HG02759 (cell line): ENCODE measurements around the gene TTLL11.

Experiments
- ATAC-seq: cut with Tn5 transposase; IDR thresholded peaks from one replicate; pipeline ENCODE4 v1.9.1; 2021; ENCODE audit warnings: mild to moderate bottlenecking, moderate library complexity; ENCODE audit not compliant: unreplicated experiment

TTLL11 gene

DNA sequence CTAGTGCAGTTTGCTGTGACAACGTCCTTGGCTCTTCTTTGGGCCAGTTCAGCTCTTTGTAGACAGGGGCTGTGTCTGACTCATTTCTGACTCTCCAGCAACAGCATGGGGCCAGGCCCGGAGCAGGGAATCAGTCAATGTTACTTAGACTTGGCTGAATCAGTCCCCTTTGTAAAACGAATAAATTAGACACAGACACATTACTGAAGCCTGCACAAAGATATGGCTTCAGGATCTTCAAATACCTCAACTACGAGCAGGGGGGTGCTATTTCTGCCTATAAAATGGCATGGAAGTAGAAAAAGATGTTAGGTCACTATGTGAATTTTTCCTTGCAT, 204.7 kb downstream of the TTLL11 start:
- no peak for ATAC-seq

DNA sequence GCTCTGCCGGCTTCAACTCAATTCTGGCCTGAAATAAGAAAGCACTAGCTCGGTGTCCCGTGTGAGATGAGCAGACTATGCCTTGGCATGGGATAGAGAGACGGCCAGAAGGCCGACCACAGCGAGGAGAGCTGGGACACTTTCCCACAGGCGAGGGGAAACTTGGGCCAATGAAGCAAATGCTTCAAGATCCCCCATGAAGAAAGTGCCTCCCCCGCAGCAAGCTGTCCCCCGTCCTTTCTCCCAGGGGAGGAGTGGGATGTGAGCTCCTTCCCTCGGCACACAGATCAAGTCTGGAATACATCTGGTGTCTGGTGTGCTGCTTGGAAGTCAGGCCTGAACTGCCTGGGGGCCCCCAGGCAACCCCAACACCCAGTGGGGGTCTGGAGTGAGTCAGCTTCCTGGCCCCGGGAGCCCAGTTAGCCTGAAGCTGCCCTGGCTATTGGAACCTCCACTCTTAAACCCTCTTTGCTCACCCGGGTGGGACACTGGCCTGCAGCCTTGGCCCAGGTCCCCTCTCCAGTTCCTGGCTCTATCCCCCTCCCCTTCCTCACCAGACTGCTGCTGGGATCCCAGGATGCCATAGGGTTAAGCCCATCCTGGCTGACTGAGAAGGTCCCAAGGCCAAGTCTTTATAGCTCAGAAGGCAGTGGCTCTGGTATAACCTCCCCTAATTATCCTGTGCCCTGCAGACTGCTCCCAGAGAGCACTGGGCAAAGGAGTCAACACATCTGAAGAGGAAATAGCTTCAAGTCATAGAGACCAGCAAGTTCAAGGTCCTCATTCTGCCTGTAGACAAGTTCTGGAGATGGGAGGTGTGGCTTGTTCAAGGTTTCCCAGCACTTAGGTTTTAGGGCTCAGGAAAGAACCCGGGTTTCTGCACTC, 205.3 kb downstream of the TTLL11 start:
- no peak for ATAC-seq

DNA sequence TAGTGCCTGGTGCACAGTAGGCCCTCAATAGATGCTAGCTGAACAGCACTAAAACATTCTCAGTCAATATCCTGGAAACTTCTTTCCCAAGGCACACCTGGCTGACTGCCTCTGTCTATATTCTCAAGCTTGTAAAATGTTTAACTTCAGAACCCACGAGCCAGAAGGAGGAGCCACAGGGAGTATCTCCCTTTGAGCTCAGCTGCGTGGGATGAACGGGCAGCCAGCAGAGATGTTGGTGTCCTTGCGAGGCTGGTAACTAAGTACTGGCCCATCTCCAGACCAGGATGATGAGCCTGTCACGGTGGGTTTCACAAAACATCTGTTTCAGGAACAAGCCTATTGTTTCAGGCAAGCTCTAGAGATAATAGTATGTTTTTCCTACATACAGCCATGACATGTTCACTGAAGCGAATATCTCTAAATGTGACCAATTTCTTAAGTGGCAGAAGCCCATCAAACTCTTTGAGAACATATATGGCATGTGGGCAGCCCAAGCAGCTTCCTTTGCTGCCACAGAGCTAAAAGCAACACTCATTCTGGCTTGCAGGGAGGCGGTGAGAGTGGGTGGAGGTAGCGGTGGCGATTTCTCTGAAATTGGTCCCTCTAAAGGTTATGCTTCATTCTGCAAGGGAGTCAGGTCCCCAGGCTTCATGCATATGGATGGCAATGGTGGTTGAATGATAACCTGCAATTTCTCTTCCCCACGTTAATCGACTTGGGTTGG, 206.2 kb downstream of the TTLL11 start:
- ATAC-seq = no peak

DNA sequence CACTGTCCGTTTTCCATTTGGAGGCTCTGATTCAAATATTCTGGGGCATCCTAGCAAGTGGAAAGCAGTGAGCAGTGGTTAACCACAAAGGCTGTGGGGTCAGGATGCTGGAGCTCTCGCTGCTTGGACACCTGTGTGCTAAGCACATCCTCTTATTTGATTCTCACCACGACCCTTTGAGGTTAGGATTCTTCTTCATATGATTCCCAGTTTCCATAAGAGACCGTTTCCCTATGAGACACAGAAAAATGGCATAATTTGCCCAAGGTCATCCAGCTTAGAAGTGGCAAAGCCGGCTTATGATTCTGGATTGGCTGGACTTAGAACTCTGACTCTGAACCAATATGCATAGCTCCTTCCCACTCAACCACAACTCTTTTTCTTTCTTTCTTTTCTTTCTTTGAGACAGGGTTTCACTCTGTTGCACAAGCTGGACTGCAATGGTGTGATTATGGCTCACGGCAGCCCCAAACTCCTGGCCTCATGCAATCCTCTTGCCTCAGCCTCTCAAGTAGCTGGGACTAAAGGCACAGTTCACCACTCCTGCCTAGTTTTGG, 207.7 kb downstream of the TTLL11 start:
- no peak for ATAC-seq

DNA sequence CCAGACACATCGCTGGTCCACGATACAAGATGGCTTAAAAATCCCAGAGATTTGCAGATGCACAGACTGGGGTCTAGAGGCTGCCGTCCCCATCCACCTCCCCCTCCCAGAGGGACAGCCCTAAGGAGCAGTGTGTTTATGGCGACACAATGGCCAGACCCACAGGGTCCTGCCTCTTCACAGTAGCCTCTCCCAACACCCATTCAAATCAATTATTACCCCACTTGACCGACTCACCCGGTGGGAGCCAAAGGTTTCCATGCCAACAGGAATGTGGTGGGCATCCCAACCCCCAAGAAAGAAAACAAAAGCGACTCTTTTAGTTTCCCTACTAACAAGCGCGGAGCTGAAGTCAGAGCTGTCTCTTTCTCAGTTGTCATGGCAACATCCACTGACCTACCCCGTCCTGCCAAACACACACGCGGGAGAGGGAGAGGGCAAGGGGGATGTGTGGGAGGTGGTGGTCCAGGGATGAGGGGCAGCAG, 209.0 kb downstream of the TTLL11 start:
- no peak for ATAC-seq

DNA sequence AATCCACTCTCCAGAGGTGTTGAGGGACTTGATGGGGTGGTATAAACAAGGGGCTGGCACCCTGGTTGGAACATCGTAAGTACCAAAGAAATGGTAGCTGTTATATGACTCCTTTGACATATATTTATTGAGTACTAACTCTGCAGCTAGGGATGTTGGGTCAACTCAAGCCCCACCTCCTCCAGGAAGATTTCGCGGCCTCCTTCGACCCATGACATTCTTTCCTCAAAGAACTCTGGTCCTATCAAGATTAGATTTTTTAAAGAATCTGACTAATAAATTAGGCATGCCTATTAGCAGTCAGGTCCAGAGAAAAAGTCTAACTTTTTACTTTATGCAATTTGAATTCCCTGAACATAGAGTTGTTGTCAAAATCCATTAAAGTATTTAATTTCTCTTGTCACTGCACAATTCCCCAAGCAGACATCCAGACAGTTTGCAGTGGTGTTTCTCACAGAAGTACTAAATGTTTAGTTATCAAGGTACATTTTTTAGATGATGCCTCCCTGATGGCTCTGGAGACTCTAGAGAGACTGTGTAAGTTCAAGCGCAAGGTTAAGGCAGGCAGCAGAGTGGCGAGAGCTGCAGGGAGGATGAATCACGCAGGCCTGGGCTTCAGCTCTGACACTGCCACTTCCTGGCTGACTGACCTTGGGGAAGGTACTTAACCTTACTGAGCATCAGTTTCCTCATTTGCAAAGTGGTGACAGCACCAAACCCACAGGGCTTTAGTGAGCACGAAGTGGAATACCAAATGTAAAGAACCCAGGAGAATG, 209.6 kb downstream of the TTLL11 start:
- no peak for ATAC-seq

DNA sequence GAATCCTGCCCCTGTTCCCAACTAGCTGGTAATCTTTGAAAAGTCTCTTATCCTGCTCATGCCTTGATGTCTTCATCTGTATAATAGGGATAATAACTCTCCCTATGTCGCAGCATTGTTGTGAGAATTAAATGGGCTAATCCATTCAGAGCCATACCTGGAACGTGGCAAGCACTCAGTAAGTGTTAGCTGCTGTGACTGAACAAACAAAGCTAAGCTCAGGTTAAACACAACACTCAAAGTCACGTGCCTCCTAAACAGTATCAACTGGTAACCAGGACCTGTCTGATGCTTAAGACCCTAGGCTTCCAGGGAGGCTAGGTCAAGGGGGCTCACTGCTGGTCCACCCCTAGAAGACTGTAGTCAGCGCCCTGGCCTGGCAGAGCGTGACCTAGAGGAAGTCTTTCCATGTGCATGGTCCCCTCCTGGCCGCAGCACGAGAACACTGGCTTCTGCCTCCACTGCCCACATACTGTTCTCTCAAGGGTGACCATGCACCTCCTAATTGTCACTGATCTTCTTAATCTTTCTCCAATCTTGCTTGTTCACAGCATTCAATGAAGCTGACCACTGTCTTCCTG, 211.1 kb downstream of the TTLL11 start:
- ATAC-seq = no peak

DNA sequence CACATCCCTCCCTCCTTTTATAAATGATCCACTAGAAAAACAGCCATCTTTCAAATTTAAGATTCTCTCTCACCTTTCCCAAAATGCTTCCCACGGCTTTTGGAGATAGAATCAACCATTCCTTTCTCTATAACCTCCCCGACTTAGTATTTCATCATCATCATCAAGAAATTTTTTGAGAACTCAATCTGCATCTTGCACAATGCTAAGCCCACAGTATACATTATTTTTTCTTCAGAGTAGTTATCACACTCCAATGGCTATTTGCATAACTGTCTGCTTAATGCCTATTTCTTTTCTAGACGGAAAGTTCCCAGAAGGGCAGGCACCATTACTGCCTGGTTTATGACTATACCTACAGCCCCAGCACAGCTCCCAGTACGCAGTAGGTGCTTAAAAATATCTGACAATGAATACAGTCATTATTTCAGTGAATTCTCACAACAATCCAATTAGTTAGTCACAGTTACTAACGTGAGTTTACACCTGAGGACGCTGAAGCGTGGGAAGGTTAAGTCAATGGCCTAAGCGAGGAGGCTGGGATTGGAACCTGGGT, 212.7 kb downstream of the TTLL11 start:
- no peak for ATAC-seq

DNA sequence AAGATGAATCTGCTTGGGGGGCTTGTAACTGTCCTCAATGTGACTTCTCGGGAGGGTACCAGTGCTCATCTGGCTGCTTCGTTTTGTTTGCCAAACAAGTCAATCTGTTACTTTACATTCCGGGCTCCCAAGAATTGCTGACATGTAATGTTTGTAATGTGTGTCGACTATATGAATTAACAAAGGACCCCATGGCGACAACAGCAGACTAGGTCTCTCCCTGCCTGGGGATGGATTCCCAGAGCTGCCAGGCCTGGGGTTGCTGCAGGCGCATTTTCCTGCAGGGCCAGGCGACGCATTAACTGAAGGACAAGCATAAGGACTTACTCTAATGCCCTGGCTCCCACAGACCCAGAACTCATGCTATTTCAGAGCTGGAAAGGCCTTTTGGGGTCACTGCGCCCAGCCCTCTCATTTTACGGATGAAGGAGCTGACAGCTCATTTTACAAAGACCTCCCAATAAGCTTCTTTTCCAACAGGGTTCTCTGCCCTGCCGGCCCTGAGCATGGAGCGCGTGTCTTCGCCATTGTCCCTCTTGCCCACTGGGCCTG, 214.8 kb downstream of the TTLL11 start:
- ATAC-seq = no peak

DNA sequence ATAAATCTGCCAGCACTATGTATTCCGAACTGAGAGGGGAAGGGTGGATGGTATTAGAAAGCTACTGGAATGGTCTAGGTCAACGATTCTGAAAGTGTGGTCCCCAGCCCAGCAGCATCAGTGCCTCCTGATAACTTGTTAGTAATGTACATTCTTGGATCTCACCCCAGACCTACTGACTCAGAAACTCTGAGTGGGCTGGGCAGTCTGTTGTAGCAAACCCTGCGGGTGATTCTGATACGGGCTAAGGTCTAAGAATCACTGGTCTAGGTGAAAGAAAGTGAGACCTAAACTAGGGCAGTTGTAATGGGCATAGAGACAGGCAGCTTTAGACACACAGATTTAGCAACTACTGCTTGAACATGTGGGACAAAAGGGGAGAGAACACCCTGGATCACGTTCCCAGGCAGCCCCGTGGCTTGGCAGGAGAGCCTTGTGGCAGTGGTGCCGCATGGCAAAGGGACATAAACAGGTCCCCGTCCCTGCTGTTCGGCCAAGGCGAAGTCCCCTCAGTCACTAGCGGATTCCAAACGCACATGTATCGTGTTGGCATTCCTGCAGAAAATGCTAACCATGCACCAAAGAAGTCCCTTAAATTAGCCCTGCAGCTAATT, 216.3 kb downstream of the TTLL11 start:
- no peak for ATAC-seq

DNA sequence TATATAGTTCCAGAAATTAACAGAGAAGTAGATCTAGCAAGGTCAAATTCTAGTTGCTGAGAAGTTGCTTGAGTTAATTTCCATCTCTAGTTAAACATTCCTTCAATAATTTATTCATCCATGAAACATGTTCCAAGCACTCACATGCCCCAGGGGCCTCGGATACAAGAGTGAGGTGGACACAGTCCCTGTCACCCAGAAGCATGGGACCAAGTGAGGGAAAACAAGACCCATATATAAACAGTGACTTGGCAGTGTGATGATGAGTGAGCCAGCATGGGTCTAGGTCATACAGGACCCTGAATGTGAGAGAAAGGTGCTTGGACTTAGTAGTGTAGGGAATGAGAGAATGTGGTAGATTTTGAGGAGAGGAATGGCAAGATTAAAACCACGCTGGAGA, 216.9 kb downstream of the TTLL11 start:
- ATAC-seq = no peak

DNA sequence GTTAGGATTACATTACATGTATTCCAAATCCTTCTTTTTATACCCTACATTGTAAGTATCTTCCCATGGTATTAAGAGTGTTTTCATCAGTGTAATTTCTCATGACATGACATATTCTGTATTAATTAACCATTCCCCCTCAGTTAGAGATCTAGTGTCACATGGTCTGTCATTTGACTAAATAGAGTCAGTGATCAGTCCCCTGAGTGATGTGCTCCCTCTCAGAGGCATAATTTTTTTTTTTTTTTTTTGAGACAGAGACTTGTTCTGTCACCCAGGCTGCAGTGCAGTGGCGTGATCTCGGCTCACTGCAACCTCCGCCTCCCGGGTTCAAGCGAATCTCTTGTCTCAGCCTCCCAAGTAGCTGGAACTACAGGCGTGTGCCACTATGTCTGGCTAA, 218.6 kb downstream of the TTLL11 start:
- no peak for ATAC-seq

DNA sequence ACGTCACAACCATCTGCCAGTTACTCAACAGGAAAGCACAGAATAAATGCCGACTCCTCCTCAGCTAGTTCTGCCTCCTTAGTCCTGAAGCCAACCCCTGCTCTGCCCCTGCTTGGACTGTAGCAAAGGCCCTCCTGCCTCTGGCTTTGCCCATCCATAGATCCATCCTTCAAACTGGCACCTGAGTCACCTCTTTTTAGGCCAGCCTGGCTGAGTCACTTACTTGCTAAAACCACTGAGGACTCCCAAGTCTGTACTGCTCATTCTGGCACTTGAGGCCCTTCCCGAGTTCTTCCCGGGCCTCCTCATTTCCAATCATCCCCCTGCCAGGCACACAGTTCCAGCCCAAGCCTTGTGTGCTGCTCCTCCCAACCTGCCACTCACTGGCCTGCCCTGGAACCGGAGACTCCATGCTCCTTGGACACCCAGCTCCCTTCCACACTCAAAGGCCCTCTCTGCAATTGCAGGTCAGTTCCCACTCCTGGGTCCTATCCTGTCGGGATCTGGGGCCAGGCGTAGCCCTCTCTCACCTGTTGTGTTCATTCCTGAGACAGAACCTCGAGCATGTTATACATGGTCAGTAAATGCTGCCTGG, 221.6 kb downstream of the TTLL11 start:
- no peak for ATAC-seq

DNA sequence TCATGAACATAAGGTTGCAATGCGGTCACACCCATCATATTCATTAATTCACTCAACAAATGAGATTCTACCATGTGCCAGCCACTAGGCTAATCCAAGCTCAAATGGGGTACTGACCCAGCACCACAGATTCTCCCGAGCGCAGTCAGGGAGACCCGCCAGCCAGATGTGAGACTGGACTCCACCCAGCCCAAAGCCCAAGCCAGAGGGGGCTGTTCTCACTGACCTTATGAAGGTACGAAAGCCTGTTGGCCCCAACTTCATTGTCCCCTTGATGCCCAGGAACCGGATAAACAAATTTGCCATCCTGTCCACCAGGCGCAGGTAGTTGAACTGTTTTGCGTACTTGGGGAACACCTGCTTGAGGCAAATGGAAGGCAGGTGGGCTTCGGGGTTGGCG, 222.8 kb downstream of the TTLL11 start:
- ATAC-seq = no peak

DNA sequence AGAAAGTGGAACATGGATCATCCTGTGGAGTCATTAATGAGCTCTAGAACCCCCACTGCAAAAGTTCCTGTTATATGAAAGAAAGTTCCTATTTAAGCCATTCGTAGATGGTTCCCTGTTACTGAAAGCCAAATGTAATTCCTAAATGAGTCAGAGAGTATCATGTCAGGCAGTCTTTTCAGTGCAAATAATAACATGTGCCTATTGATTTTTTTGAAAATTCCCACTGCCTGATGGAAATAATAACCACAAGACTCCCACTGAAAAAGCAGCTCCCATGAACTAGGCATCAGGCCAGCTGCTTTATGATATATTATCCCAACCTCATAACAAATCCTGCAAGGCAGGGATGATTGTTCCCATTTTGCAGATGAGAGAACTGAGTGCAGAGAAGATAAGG, 224.5 kb downstream of the TTLL11 start:
- no peak for ATAC-seq

DNA sequence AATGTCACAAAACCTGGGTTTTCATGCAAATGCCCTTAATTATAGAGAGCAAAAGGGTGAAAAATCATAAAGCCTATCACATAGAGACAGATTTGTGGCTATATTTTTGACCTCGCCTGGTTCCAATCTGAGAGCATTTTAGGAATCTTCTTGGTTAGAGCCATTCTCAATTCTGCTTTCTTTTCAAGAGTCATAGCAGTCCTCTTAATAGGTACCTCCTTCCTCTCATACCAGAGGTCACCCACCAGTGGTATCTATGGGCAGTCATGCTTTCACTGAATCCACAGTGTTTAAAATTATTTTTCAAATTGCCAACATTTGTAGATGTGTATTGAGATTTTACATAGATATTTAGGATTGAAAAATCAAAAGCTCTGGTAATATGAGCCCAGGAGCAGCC, 226.2 kb downstream of the TTLL11 start:
- ATAC-seq = no peak

DNA sequence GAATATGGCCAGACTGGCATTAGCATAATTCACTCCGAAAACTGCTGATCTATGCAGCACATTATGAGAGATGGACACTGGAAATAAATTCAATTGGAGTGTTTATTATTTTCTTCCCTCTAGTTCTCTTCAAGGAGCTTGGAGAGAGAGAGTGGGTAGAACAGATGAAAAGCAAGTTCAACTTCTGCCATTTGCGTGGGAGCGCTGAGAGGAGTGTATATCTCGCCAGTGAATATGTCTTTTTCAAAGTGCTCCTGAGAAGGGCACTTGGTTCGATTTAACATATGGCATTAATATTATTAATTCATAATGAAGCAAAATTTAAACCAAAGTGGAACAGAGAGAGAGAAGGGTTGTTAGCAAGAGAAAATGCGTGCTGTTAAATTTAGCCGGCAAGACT, 227.2 kb downstream of the TTLL11 start:
- ATAC-seq = no peak

DNA sequence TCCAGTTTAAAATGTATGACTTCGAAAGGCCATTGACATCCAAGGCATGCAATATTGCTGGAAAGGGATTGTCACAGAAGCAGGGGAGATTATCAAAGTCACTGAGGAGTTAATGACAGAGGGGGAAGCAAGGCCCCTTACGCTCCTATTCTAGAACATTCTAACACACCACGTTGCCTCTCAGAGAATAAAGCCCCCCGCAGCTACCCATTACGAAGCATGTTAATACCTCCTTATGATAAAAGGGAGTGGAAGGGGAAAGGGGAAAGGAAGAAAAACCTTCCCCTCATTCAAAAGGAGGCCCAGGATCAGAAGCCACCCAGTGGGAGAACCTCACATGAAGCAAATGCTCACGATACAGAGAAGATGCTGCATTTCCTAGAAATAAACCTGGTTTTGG, 228.0 kb downstream of the TTLL11 start:
- no peak for ATAC-seq

DNA sequence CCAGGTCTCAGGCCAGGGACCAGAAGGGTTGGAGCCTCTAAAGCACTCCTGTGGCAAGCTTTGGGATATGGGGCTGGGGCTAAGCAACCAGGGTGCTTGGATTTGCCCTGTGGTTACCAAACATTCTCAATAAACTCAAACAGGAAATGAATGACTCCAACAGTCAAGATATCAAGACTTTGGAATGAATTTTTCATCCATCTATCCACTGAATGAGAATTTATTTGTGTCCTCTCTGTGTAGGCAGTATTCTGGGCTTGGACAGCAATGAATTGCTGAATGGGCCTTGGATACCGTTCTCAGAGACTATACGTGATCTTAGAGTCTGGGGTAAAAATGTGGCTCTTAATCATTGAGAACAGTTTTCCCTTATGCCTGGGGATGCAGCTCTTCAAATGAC, 229.2 kb downstream of the TTLL11 start:
- ATAC-seq = no peak
